ENCODE results near the gene MYO5B. TPM values are rescaled to one million over a fixed set of nuclear protein-coding genes. Genes with fewer than 3 reads are reported as not detected.

The MYO5B gene
- total RNA-seq, 2 experiments from 2014 or later, result not detected

DNA sequence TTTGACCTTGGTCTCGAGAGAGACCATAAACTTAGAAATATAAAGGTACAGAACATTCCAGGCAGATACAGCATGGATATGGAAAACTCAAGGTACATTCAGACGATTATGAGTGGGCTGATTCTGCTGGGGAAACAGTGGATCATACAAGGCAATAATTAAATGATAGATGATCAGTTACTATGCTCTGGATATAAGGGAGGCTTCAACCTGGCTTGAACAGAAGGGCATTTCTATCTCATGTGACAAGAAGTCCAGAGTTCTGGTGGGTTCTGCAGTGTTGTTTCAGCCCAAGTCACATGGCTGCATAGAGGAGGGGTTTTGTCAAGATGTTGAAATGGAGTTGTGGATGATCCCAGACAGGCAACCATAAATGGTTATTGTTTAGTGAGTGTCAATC lies 23.5 kb downstream of the MYO5B start:
- no peaks in the 10 kb centered on the region for H3K36me3 Mint-ChIP-seq (ENCODE audit: low read depth)
- no peak for ATAC-seq (ENCODE audit: poor library complexity)
- H3K27ac ChIP-seq (ENCODE audit: low read depth in 1 of 2, low read length in 2 of 2), result no peak overlapping the region

DNA sequence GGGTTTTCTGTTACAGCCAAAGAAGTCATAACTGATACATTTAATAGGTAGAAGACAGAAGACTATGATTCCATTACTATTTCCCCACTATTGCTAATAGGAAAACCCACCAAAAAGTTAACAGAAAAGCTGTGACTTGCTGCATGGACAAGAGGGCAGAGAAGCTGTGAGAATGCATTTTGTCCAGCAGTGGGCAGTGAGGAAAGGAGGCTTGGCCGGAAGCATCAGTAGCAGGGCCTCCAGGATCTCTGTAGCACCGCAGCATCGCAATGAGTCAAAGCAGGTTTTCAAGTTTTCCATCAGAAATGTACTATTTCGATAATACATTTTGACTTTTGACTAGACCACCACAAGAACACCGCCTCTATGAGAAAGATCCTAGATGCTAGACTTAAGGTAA lies 24.9 kb downstream of the MYO5B start:
- H3K36me3 Mint-ChIP-seq (ENCODE audit: low read depth), result no peaks in the 10 kb centered on the region
- Histone ChIP-seq H3K36me3 (ENCODE audit: insufficient read depth, low read length) (no peaks in the 10 kb centered on the region), H3K4me3 (ENCODE audit: low read length) (no peak overlapping the region), H3K27ac (ENCODE audit: low read depth in 1 of 2, low read length in 2 of 2) (no peak overlapping the region), H3K9me3 (ENCODE audit: control insufficient read depth in 1 of 2, insufficient read depth in 1 of 2, low read length in 2 of 2) (no peaks in the 10 kb centered on the region), H3K4me1 (ENCODE audit: insufficient read depth, low read length) (no peaks in the 10 kb centered on the region), H3K27me3 (ENCODE audit: control insufficient read depth in 1 of 2, insufficient read depth in 2 of 2, low read length in 2 of 2) (peaks cover 2 to 3% of the 10 kb centered on the region in 2 experiments)
- H3K4me1 Mint-ChIP-seq (ENCODE audit: low read depth), result no peaks in the 10 kb centered on the region
- no peak for DNase-seq
- CTCF ChIA-PET, result no interaction called here
- POLR2A ChIA-PET, result no interaction called here
- no peaks in the 10 kb centered on the region for H3K9me3 Mint-ChIP-seq
- intact Hi-C loops (cut with DNase I, micrococcal nuclease), result no loop called here
- peaks cover 40% of the 10 kb centered on the region for H3K27me3 Mint-ChIP-seq
- TF ChIP-seq, protein P1, sequence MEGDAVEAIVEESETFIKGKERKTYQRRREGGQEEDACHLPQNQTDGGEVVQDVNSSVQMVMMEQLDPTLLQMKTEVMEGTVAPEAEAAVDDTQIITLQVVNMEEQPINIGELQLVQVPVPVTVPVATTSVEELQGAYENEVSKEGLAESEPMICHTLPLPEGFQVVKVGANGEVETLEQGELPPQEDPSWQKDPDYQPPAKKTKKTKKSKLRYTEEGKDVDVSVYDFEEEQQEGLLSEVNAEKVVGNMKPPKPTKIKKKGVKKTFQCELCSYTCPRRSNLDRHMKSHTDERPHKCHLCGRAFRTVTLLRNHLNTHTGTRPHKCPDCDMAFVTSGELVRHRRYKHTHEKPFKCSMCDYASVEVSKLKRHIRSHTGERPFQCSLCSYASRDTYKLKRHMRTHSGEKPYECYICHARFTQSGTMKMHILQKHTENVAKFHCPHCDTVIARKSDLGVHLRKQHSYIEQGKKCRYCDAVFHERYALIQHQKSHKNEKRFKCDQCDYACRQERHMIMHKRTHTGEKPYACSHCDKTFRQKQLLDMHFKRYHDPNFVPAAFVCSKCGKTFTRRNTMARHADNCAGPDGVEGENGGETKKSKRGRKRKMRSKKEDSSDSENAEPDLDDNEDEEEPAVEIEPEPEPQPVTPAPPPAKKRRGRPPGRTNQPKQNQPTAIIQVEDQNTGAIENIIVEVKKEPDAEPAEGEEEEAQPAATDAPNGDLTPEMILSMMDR (IDR thresholded peaks at IDR 0.05), result no peak
- H3K27ac Mint-ChIP-seq, result no peak overlapping the region
- ATAC-seq (ENCODE audit: poor library complexity), result no peak
- H3K4me3 Mint-ChIP-seq, result no peak overlapping the region

More for the DNA sequence above, 23.5 kb downstream of the MYO5B start:
- no peak for DNase-seq
- POLR2A ChIA-PET, result no interaction called here
- Histone ChIP-seq H3K27me3 (ENCODE audit: control insufficient read depth in 1 of 2, insufficient read depth in 2 of 2, low read length in 2 of 2) (peaks cover 0 to 2% of the 10 kb centered on the region in 2 experiments), H3K36me3 (ENCODE audit: insufficient read depth, low read length) (no peaks in the 10 kb centered on the region), H3K4me3 (ENCODE audit: low read length) (no peak overlapping the region), H3K9me3 (ENCODE audit: control insufficient read depth in 1 of 2, insufficient read depth in 1 of 2, low read length in 2 of 2) (no peaks in the 10 kb centered on the region), H3K4me1 (ENCODE audit: insufficient read depth, low read length) (no peaks in the 10 kb centered on the region)
- Mint-ChIP-seq H3K27ac (no peak overlapping the region), H3K27me3 (peaks cover 37% of the 10 kb centered on the region), H3K4me3 (no peak overlapping the region), H3K4me1 (ENCODE audit: low read depth) (no peaks in the 10 kb centered on the region), H3K9me3 (no peaks in the 10 kb centered on the region)
- intact Hi-C loops (cut with DNase I, micrococcal nuclease), result no loop called here
- CTCF ChIA-PET, result no interaction called here
- TF ChIP-seq, protein P1 (IDR thresholded peaks at IDR 0.05), result no peak

DNA sequence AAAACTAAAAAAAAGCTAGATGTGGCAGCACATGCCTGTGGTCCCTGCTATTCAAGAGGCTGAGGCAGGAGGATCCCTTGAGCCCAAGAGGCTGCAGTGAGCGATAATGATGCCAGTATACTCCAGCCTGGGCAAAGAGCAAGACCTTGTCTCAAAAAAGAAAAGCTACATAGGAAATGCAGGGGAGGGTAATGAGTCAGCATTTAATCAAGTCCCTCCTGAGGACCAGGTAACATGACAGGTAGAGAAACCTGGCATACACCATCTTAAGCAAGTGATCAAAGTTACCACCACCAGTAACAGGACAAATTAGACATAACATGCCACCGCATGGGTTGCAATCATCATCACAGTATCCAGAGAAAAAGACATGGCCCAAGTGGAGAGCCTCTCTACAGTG lies 25.8 kb downstream of the MYO5B start:
- TF ChIP-seq, protein P1 (IDR thresholded peaks at IDR 0.05), result no peak
- Histone ChIP-seq H3K9me3 (ENCODE audit: control insufficient read depth in 1 of 2, insufficient read depth in 1 of 2, low read length in 2 of 2) (no peaks in the 10 kb centered on the region), H3K27ac (ENCODE audit: low read depth in 1 of 2, low read length in 2 of 2) (no peak overlapping the region), H3K4me1 (ENCODE audit: insufficient read depth, low read length) (no peaks in the 10 kb centered on the region), H3K27me3 (ENCODE audit: control insufficient read depth in 1 of 2, insufficient read depth in 2 of 2, low read length in 2 of 2) (peaks cover 2 to 6% of the 10 kb centered on the region in 2 experiments), H3K4me3 (ENCODE audit: low read length) (no peak overlapping the region), H3K36me3 (ENCODE audit: insufficient read depth, low read length) (no peaks in the 10 kb centered on the region)
- intact Hi-C loops (cut with DNase I, micrococcal nuclease), result no loop called here
- CTCF ChIA-PET, result no interaction called here
- no peak overlapping the region for H3K27ac Mint-ChIP-seq
- H3K4me1 Mint-ChIP-seq (ENCODE audit: low read depth), result no peaks in the 10 kb centered on the region
- DNase-seq (no peak), ATAC-seq (ENCODE audit: poor library complexity) (no peak)
- peaks cover 46% of the 10 kb centered on the region for H3K27me3 Mint-ChIP-seq
- no peaks in the 10 kb centered on the region for H3K9me3 Mint-ChIP-seq
- POLR2A ChIA-PET, result no interaction called here
- no peak overlapping the region for H3K4me3 Mint-ChIP-seq
- H3K36me3 Mint-ChIP-seq (ENCODE audit: low read depth), result no peaks in the 10 kb centered on the region
